T-helper 9 cell (primary cell): Measurements from ENCODE around the gene MAP3K4.

Experiments used
- DNase-seq: peaks from one replicate; pipeline ENCODE4 v3.0.0-alpha.2; 2020

MAP3K4 gene

DNA sequence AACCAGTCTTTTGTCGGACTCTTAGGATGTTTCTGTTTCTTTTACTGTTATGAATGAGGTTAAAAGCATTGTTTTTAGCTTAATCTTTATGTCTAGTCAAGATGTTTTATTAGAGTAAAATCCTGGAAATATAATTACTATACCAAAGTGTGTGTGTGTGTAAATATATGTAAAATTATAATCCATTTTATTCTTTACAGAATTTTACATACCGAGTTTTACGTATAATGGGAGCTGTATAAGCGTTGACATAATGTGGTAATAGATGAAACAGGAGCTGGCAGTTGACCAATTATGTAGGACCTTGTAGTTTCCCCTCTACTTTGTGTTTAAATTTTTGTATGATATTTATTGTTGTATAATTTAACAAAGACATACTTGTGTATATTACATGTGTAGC lies 16.7 kb downstream of the MAP3K4 start:
- DNase-seq = no peak

DNA sequence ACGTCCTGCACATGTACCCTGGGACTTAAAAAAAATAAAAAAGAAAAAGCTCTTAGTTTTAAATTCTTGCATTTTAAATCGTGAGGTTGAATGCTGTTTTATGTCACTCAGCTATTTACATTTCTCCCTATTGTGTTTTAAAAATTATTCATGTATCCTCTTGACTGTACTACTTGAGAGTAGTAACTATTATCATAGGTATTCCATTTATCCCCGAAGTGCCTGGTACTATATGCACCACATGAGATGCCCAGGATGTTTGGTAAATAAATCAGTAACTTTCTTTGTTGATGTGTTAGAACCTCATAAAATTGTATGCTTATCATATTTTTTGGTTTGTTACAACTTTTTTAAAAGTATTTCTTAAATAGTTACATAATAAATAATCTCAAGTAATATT lies 18.4 kb downstream of the MAP3K4 start:
- DNase-seq = no peak

DNA sequence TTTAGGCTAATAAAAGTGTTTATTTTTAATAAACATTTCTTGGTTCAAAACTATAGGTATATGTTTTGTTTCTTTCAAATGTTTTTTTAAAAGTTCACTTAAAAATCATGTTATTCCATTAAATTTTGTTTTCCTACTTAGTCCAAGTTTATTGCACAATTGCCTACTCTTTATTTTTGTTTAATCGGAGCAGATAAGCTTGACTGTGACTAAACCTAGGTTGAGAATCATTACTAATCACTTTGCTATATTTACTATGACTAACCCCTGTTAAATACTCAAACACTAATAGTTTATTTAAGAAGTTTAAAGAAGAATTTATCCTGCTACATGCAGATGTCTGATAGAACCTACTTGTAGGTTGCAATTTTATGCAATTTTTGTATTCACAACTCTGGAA lies 18.8 kb downstream of the MAP3K4 start:
- DNase-seq = no peak

DNA sequence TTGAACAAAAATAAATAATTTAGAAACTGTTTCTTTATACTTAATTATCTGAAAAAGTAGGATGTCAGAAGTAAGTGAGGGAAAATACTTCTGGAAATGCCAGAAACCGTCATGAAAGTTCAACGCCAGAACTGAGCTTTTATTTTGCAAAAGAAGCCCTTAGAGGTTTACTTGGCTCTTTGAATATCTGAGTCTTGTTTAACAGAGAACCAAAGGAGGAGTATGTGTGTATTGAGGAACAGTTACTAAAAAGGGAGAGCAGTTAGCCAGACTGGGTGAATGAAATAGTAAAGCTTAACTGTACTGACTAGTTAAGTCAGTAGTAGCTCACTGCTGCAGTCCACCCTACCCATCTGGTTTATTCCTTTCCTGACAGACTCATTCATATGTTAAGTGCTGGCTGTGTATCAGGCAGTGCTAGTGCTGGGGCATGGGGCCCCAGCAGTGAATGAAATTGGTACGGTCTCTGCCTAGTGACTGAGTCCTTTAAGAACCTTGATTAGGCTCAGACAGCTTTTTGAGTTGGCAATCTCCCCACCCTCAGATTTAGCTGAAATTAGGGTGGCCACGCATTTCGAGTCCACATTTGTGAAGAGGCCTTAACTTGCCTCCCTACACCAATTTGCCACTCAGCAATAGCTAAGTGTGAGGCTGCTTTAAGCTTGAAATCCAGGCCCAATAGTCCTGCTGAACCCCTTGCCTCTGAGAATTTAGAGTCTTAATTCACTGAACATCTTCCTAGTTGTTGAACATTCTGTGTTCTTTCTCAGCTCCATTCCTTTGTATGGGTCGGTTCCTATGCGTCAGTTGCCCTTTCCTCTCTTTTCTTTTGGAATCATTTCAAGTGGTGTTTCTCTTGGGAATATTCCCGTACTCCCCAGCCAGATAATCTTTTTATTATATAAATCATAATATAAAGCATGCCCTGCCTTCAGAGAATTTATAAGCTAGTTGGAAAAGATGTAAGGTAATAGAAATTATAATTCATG lies 20.2 kb downstream of the MAP3K4 start:
- DNase-seq = no peak

DNA sequence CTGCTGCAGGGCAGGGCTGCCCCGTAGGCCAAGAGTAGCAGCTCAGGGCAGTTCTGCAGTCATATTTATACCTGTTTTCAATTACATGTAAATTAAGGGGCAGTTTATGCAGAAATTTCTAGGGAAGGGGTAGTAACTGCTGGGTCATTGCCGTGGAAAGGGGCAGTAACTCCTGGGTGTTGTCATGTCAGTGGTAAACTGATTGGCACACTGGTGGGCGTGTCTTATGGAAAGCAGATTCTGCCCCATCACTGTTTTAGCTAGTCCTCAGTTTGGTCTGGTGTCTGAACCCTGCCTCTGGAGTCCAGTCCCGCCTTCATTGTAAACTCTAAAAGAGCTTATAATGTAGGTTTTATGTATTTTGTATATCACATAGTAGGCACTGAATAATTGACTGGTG lies 22.1 kb downstream of the MAP3K4 start:
- DNase-seq = no peak

DNA sequence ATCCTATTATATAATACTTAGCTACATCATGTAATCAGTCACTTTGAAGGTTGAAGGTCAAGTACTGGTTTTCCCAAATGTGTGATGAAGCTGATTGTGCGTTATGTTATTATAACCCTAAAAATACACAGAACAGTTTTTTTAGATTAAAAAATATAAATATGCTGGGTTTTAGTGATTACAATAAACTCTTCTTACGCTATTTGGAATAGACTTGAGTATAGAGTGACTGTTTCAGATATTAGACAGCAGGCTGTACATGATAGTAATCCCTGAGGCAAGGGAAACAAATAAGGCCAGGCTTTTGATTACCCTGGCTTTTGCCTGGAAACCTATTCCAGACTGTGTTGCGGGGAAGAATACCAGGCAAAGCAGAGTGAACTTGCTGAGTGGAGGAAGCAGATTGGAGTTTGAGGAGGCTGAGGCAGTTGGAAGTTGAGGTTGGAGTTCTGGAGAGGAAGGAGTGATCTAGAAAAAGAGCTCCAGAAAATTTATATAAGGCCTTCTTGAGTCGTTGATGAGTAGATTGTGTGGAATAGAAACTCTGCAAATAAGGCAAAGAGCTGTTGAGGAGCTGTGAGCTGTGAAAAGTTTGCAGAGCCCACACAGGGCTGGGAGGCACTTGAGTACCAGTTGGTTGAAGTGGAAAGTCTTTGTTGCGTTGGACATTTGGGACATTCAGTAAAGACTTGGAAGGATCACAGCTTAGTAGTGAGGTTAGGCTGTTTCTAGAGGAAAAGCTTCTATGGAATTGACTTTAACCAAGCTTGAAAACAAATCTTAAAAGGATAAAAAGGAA lies 26.4 kb downstream of the MAP3K4 start:
- DNase-seq = no peak

DNA sequence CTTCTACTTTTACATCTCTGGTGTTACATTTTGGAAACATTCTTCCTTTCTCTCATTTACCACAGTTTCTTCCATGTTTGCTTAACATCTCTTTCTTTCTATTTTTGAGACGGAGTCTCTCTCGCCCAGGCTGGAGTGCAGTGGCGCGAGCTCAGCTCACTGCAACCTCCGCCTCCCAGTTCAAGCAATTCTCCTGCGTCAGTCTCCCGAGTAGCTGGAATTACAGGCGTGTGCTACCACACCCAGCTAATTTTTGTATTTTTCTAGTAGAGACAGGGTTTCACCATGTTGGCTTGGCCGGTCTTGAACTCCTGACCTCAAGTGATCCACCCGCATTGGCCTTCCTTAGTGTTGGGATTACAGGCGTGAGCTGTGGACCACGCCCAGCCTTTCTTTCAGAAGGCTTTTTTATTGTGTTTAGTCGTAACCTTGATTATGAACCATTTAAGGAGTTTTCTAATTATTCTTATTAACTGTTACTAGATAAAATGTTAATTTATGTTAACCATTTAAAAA lies 27.8 kb downstream of the MAP3K4 start:
- no peak for DNase-seq

DNA sequence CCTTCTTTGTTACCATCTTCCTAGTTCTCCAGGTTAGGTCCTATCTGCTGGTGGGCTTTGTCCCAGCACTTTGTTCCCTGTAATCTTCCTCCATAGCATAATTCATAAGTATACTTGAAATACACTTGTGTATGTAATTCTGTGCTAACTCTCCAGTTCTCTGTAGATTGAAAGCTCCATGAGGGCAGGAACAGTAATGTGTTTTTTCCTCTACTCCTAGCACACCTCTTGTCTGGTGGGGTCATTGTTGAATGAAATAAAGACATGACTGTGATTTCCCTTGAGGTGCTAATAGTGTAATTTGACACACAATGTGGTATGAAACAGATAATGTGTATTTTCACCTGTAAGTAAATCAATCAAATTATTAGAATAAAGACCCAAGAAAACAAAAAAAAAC lies 30.0 kb downstream of the MAP3K4 start:
- no peak for DNase-seq

DNA sequence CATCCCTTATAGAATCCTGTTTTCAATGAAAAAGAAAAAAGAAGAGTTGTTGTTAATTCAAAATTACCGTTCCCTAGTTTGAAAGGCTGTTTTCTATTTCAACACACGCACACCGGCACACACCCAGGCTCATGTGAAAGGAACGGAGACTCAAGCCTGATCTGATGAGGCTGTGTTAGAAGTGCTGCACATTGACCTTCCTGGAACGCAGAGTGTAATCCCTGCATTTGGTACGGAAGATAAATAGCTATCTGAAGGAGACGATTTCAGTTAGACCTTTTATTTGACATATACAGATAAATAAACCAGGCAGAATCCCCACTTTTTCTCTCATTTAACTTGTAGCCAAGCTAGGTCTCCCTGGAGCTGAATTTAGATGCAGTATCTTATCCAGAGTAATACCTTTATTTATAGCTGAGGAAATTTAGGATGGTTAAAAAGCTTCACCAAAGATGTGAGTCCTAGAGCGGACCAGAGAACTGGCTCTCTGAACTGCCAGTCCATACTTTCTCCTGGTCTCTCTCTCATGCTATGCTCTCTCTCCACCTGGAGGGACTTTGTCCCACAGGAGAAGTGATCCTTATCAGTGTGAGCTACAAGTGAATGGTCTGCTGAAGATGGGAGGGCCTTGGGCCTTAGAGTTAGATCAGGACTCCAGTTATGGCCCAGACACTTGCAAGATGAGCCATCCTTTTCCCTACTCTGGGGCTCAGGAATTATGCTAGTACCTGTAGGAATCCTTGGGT lies 30.6 kb downstream of the MAP3K4 start:
- no peak for DNase-seq

DNA sequence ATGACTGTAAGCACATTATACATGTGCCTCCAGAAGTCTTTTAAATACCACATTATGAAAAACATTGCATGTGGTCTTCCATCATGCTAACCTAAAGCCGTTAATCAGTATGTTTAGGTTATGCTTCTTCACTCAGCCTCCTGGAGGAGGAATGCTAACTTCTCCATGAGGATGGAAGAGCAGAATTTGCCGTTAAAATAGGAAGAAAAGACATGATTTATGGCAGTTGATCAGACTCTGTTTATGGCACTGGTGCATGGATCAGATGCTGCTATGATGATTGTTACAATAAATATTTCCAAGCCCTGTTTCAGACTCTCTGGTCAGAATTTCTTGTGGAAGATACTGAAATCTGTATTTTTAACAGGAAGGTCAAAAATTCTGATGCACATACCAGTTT lies 31.7 kb downstream of the MAP3K4 start:
- DNase-seq = no peak

DNA sequence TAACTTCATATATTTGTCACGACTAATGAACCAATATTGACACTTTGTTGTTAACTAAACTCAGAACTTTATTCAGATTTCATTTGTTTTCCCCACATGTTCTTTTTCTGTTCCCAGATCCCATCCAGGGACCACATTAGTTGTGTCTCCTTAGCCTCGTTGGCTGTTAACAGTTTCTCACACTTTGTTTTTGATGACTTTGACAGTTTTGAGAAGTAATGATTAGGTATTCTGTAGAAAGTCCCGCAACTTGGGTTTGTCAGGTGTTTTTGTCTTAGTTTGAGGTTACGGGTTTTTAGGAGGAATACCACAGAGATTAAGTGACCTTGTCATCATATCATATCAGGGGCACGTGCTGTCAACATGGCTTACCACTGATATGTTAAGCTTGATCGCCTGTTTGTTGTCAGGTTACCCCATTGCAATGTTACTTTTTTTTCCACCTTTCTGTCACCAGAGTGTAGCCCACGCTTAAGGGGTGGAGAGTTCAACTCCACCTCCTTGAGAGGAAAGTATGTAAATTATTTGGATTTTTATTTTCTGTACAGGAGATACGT lies 32.9 kb downstream of the MAP3K4 start:
- no peak for DNase-seq

DNA sequence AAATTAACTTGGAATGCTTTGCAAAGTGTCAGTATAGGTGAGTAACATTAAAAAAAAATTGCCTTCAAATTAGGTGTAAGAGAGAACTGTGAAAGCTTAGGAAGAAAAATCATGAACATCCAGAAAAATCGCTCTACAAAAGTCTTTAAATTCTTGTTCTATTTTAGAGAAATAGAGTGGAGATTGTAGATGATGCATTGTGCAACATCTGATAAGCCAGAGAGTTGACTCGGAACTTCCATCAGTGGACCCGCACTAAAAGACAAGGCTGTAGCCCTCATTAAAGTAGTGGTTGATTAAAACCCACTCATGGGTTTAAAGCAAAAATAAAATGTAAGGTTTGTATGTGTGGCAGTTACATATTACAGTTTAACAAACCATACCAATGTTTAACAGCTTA lies 35.8 kb downstream of the MAP3K4 start:
- no peak for DNase-seq

DNA sequence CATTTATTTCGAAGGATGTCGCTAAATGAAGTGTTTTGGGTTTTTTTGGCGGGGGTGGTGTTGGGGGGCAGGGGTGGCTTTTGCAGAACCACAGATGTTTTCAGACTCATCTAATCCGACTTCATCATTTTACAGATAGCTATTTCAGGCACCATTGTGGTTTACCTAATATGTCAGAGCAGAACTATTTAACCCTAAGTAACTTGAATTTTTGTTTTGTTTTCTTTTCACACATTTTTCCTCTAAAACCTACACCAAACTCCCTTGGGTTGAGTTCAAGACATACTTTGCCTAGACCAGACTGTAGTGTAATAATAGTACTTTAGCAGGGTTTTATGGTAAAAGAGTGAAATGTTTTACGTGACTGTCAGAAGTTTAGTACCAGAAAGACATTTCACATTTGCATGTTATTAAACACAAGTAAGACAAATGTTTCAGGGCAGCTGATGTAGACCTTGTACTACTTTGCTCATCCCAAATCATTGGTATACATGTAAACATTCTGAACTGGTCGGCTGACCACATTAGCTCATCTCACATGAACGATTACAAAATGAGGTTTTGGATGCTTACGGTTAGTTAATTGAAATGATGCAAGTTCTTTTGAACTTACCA lies 37.7 kb downstream of the MAP3K4 start:
- no peak for DNase-seq

DNA sequence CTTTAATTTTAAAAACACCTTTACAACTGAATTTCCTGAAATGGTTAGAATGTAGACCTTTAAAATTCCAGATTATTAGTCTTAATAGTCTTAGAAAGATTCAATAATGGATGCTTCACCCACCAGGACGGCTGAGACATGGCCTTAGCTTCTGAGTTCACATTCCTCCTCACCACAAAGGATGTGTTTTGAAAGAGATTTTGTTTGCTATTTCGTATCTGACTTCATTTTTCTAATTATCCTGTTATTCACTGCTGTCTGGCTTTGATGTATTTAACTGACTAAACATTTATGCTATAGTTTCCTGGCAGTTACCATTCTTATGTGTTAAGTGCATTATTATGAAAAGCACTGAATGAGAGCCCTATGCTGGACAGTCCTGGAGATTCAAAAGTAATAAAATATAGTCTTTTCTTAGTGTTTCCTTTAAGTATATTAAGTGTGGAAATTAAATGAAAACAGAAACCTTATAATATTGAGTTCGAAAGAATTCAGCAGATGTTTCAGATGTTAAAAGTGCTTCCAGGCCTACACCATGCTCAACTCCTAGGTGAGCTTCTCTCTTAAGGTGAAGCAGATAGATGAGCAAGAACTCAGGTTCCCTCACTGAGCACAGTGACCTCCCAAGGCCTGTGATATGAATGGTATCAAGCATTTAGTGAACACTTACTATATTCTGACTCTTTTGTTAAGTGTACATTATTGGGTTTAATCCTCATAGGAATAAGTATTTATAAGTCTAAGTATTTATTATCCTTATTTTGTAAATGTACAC lies 40.3 kb downstream of the MAP3K4 start:
- no peak for DNase-seq

DNA sequence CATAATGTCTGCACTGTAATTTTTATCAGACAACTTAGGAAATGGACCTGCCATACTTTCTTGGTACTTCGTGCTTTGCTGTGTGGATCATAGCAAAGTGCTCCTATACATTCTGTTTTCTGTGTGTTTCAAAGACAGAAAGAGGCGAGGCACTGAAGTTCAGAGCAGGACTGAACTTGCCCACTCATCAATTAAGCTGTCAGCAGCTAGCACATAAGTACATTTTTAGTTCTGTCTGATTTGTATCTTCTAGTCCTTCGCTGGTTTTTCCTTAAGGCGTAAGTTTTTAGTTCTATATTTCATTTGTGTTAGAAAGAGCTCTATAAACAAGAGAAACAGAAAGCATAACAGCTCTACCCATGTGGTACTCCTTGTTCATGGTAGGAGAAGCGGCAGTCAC lies 42.1 kb downstream of the MAP3K4 start:
- DNase-seq = no peak

DNA sequence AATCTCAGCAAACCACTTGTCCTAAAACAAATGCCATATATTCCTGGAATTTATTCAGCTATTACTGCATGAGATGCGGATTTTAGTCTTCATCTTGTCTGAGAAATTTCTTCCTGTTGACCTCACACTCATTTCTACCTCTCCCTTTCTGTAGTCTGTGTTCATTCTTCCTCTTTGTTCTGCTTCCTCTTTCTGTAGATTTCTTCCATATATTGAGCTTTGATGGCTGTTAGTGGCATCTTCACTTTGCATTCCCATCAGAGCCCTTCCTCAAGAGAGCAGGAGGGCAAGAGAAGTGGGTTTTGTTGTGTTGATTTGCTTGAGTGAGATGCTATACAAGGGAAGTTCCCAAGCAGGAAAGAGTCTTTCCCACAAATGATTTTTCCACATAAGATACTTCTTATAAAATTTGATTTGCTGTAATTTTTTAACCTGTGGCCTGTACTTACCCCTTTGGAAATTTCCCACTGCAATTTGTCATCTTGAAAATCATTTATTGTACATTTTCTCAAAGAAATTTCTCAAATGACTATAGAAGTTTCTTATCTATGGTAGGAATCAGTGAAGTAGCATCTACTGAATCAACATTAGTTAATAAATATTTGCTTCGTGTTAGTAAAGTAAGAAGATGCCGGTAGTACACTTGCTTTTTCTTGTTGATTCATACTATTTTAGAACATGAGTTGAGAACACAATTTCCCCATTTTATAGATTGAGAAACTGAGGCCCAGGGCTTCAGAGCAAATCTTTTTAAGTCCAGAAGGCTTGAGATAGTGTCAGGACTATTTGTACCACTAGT lies 43.8 kb downstream of the MAP3K4 start:
- DNase-seq = no peak

DNA sequence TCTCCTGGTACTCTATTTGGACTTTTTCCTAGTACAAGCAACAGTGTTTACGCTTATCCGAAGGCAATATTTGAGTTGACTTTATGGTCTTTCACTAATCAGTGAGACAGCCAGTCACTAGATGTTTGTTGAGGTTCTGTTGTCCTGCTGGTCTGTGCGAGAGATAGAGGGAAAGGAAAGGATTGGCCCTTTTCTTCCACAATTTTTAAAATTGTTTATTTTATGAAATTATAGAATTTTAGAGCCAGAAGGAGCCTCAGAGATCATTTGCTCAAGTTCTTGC lies 44.4 kb downstream of the MAP3K4 start:
- no peak for DNase-seq

DNA sequence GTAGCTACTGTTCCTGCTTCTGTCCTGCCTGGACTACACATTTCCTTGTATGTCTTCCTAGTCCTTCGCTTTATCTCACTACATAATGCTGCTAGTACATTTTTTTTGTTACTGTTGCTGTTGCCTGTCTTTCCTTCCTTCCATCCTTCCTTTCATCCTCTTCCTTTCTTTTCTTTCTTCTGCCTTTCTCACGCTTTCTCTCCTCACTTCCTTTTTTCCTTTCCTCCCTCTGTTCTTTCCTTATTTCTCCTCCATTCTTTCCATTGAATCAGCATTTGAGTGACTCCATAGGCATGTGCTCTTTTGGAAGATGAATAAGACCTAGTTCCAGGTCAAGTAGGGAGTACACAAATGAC lies 46.3 kb downstream of the MAP3K4 start:
- DNase-seq = no peak

DNA sequence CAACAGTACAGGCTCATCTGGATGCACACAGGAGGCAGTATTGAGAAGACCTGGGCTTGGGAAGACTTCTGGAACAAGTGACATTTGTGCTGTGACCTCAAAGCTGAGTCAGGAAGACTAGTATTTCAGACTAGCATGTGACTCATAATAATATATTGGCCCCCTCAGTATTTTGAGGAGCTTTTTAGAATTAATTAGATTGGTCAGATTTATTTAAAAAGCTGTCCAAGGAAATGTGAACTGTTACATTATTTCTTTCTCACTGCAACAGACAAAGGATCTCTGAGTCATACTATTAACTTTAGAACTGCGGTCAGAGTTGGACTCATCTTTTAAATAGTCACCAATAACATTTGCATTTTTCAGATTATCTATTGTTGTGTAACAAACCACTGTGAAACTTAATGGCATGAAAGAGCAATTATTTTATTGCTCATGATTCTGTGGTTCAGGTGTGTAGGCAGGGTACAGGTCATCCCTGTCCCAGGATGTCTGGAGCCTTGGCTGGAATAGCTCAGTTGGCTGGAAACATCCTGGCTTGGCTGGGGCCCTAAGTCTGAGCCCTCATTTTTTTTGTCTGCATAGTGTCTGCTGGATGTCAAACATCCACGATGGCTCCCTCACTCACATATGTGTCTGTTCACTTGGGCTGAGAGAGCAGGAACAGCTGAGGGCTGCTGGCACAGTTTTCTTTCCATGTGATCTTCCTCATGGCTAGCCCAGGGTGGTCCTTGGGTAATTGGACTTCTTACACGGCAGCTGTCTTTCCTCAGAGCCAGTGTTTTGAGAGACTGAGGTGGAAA lies 46.9 kb downstream of the MAP3K4 start:
- no peak for DNase-seq

DNA sequence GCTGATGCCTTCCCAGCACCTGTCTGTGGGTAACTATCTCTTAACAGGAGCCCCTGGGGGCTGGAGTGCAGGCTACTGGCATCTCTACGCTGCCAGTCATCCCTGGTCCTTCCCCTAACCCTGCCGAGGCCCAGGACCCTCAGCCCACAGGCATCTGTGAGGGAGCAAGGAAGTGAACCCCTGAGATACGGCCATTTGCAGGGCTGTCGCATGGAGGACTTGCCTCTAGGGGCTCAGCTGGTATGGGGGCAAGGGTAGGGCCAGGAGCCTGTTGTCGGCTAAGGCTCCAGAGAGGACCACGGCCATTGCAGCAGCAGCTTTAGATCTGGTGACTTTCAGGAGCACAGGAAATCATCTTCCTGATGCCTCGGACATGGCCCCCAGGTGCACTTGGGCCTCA lies 49.7 kb downstream of the MAP3K4 start:
- no peak for DNase-seq
